Measurements from ENCODE around the gene HOXA3.

GRCh38 chr7:27144781-27145164, 7.6 kb downstream of the HOXA3 start:
- no peak for TF ChIP-seq CTCF (IDR thresholded peaks at IDR 0.05)
- no peak for TF ChIP-seq POLR2A (IDR thresholded peaks at IDR 0.05)
- TF ChIP-seq POLR2AphosphoS5 (IDR thresholded peaks at IDR 0.05), result no peak
